Mucosa of rectum (tissue), 2 donors: ENCODE measurements around the gene SECTM1.

Experiments used
- H3K27ac ChIP-seq, 2 donors: one replicate each; pipeline ENCODE4 v1.7.0; 2013; ENCODE audit warnings: inconsistent platforms in 2 of 2, low read depth in 2 of 2, low read length in 2 of 2
- H3K27me3 ChIP-seq, 2 donors: one replicate each; pipeline ENCODE4 v1.7.0; 2013; ENCODE audit warnings: low read length in 2 of 2; ENCODE audit not compliant: control insufficient read depth in 2 of 2, insufficient read depth in 2 of 2
- H3K36me3 ChIP-seq, 2 donors: one replicate each; pipeline ENCODE4 v1.7.0; 2013; ENCODE audit warnings: low read length in 2 of 2; ENCODE audit not compliant: control insufficient read depth in 2 of 2, insufficient read depth in 2 of 2
- H3K4me1 ChIP-seq, 2 donors: one replicate each; pipeline ENCODE4 v1.7.0; 2013; ENCODE audit warnings: low read length in 2 of 2, mild to moderate bottlenecking in 1 of 2; ENCODE audit not compliant: control insufficient read depth in 2 of 2, insufficient read depth in 2 of 2
- H3K4me3 ChIP-seq, 2 donors: one replicate each; pipeline ENCODE4 v1.7.0; 2013; ENCODE audit warnings: low read length in 2 of 2
- H3K9ac ChIP-seq, 2 donors: one replicate each; pipeline ENCODE4 v1.7.0; 2013; ENCODE audit warnings: low read length in 2 of 2, low read depth in 1 of 2, mild to moderate bottlenecking in 1 of 2
- H3K9me3 ChIP-seq, 2 donors: one replicate each; pipeline ENCODE4 v1.7.0; 2013; ENCODE audit warnings: low read length in 2 of 2; ENCODE audit not compliant: control insufficient read depth in 2 of 2
- donor health status: healthy.
- donor health status: Normal muscosa, but diverticular disease.

SECTM1 gene

DNA sequence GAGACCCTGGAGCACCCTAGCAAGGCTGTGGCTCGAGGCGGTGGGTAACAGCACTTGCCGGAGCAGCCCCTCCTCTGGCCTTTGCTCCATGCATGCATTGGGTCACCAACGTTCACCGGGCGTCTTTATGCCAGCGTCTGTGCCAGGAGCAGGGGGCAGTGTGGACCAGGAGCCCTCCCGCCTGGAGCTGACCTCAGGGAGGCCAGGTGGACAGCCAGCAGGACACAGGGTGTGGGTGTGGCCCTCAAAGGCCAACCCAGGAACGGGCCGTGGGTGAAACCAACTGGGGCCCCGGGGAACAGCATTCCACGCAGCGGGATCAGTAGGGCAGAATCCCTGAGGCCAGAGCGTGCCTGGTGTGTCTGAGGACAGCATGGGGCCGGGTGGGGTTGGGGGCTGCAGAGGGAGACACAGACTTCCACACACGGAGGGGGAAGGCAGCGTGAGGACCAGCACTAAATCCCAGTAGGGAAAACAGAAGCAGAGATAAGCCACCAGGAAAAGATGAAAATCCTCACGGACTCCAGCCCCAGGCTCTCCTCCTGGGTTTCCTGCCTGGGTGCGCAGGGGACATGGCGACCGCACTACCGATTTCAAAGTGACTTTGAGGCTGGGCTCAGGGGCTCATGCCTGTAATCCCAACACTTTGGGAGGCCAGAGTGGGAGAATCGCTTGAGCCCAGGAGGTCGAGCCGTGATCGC, 13.3 kb downstream of the SECTM1 start:
- no peak overlapping the region for H3K9ac ChIP-seq
- peaks cover 6 to 8% of the 10 kb centered on the region in 2 donors for H3K4me1 ChIP-seq
- no peak overlapping the region for H3K4me3 ChIP-seq
- H3K27me3 ChIP-seq, result peaks cover 4 to 8% of the 10 kb centered on the region in 2 donors
- no peaks in the 10 kb centered on the region for H3K36me3 ChIP-seq
- no peak overlapping the region for H3K27ac ChIP-seq
- no peaks in the 10 kb centered on the region for H3K9me3 ChIP-seq

DNA sequence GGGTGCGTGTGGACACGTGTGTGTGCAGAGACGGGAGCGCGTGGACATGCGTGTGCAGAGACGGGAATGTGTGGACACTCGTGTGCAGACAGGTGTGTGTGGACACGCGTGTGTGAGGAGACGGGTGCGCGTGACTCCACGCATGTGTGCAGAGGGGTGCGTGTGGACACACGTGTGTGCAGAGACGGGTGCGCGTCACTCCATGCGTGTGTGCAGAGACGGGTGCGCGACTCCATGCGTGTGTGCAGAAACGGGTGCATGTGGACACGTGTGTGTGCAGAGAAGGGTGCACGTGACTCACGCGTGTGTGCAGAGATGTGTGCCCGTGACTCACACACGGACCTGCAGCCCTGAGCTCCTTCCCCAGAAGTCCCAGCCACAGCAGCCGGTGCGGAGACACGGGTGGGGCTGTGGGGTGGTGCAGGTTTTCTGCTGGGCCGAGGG, 13.9 kb downstream of the SECTM1 start:
- H3K36me3 ChIP-seq, result no peaks in the 10 kb centered on the region
- peaks cover 2 to 3% of the 10 kb centered on the region in 2 donors for H3K4me1 ChIP-seq
- H3K27me3 ChIP-seq, result peaks cover 4 to 8% of the 10 kb centered on the region in 2 donors
- no peak overlapping the region for H3K4me3 ChIP-seq
- no peak overlapping the region for H3K27ac ChIP-seq
- H3K9me3 ChIP-seq, result no peaks in the 10 kb centered on the region
- H3K9ac ChIP-seq, result no peak overlapping the region

DNA sequence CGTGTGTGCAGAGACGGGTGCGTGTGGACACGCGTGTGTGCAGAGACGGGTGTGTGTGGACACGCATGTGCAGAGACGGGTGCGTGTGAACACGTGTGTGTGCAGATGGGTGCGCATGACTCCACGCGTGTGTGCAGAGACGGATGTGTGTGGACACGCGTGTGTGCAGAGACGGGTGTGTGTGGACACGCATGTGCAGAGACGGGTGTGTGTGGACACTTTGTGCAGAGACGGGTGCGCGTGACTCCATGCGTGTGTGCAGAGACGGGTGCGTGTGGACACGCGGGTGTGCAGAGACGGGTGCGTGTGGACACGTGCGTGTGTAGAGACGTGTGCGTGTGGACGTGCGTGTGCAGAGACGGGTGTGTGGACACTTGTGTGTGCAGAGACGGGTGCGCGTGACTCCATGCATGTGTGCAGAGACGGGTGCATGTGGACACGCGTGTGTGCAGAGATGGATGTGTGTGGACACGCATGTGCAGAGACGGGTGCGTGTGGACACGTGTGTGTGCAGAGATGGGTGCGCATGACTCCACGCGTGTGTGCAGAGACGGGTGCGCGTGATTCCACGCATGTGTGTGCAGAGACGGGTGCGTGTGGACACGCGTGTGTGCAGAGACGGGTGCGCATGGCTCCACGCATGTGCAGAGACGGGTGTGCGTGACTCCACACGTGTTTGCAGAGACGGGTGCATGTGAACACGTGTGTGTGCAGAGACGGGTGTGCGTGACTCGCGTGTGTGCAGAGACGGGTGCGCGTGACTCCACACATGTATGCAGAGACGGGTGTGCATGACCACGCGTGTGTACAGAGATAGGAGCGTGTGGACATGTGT, 14.6 kb downstream of the SECTM1 start:
- H3K4me3 ChIP-seq, result no peak overlapping the region
- no peak overlapping the region for H3K27ac ChIP-seq
- H3K9ac ChIP-seq, result no peak overlapping the region
- no peaks in the 10 kb centered on the region for H3K36me3 ChIP-seq
- H3K9me3 ChIP-seq, result no peaks in the 10 kb centered on the region
- H3K4me1 ChIP-seq, result peaks cover 0 to 2% of the 10 kb centered on the region in 2 donors
- peaks cover 7 to 10% of the 10 kb centered on the region in 2 donors for H3K27me3 ChIP-seq

DNA sequence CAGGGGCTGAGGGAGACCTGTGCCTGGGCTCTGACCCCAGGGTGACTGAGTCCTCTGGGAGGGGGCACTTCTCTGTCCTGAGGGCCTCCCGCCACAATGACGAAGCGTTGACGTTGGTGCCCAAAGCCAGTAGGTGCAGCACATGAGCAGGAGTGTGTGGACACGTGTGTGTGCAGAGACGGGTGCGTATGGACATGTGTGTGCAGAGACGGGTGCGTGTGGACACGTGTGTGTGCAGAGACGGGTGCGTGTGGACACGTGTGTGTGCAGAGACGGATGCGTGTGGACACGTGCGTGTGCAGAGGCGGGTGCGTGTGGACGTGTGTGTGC, 15.4 kb downstream of the SECTM1 start:
- peaks cover 0 to 2% of the 10 kb centered on the region in 2 donors for H3K4me1 ChIP-seq
- no peaks in the 10 kb centered on the region for H3K36me3 ChIP-seq
- H3K9me3 ChIP-seq, result no peaks in the 10 kb centered on the region
- no peak overlapping the region for H3K9ac ChIP-seq
- H3K27ac ChIP-seq, result no peak overlapping the region
- H3K4me3 ChIP-seq, result no peak overlapping the region
- H3K27me3 ChIP-seq, result peaks cover 9 to 17% of the 10 kb centered on the region in 2 donors

DNA sequence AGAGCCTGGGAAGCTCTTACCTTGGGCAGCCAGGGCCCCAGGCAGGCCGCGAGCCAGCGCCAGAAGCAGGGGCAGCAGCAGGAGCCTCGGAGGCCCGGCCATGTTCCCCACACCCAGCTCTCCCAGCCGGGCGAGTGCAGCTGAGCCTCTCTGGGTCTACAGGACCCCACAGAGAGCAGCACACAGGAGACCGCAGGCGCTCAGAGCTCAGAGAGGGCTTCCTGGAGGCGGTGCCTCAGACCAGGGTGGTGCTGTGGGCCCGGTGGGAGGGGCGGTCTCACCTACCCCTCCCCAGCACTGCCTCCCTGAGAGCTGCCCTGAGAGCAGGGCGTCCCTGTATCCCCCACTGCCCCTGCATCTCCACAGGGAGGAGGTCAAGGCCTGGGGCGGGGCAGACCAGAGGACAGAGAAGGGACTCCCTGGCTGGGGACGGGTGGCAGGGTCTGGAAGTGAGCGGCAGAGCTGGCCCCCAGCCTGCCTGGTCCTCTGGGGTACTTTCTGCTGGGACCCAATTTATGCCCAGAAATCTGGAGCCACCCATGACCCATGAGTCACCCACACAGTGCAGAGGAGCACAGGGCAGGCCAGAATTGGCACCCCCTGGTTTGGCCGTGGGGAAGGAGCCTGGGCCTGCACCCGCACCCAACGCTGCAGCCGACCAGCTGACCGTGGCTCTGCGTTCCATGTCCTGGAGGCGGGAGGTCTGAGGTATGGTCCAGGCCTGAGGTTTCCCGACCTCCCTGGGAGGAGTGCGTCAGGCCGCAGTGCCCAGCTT, 16.0 kb downstream of the SECTM1 start, which contains the start of gene CD7:
Gene CD7, minus strand, starts transcription at position 215 of the 775 bp plus-strand sequence. Its CDS starts 113 bp downstream, at position 102.
- Histone ChIP-seq H3K9me3 (no peaks in the 10 kb centered on the region), H3K9ac (no peak within 1 kb of the TSS), H3K4me3 (peak within 1 kb of the TSS; percentile 18 to 27), H3K36me3 (no peaks in the 10 kb centered on the region), H3K27ac (no peak within 1 kb of the TSS), H3K27me3 (peaks cover 9 to 17% of the 10 kb centered on the region in 2 donors), H3K4me1 (peaks cover 0 to 2% of the 10 kb centered on the region in 2 donors)

DNA sequence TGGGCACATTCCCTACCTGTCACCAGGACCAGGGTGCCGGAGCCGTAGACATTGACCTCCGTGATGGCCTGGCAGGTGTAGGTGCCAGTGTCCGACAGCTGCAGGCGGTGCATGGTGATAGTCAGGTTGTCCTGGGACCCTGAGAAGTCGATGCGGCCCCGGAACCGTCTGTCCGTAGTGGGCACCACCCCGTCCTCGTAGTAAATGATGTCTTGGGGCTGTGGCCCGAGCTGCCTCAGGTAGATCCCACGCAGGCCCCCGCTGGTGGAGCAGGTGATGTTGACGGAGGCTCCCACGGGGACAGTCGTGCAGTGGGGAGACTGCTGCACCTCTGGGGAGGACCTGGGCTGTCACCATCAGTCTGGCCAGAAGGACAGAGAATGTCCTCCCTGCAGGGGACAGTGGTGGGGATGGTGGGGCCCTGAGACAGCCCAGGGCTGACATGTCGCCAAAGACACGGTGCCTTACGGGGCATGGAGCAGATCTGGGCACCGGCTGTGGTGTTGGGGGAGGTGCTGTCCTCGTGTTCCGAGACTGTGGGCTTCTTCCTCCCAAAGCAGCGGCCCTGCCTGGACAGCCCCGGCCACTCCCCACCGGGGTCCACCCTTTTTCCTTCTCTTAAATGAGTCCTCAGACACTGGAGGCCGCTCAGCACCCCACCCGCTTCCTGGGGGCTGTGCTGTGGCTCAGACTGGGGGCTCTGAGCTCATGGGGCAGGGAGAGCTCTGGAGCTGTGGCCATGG, 16.7 kb downstream of the SECTM1 start:
- Histone ChIP-seq H3K4me3 (peak overlapping the region; percentile 18 to 27), H3K9me3 (no peaks in the 10 kb centered on the region), H3K9ac (no peak overlapping the region), H3K36me3 (no peaks in the 10 kb centered on the region), H3K4me1 (peaks cover 0 to 2% of the 10 kb centered on the region in 2 donors), H3K27ac (no peak overlapping the region), H3K27me3 (peaks cover 9 to 17% of the 10 kb centered on the region in 2 donors)

DNA sequence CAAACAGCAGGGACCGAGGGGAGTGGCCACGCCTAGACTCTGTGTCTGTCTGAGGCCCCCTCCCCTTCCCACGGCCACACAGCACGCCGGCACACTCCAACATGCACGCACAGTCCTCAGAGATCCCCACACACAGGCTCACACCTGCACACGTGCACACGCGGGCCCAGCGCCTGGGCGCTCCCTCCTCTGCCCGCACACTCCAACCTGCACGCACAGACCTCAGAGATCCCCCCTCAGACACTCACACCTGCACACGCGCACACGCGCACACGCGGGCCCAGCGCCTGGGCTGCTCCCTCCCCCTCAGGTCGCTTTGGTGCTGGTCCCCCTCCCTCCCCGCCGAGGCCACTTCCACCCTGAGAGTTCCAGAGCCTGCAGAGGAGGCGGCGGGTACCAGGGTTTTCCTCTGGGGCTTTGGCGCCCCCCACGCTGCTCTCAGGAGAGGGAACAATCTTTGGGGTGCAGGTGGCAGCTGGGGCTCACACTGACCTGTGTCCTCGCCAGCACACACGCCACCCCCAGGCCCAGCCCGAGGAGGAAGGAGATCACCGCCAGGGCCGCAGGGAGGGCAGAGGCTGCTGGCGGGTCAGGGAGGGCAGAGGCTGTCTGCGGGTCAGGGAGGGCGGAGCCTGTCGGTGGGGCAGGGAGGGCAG, 17.7 kb downstream of the SECTM1 start:
- no peak overlapping the region for H3K4me3 ChIP-seq
- peaks cover 12 to 17% of the 10 kb centered on the region in 2 donors for H3K27me3 ChIP-seq

DNA sequence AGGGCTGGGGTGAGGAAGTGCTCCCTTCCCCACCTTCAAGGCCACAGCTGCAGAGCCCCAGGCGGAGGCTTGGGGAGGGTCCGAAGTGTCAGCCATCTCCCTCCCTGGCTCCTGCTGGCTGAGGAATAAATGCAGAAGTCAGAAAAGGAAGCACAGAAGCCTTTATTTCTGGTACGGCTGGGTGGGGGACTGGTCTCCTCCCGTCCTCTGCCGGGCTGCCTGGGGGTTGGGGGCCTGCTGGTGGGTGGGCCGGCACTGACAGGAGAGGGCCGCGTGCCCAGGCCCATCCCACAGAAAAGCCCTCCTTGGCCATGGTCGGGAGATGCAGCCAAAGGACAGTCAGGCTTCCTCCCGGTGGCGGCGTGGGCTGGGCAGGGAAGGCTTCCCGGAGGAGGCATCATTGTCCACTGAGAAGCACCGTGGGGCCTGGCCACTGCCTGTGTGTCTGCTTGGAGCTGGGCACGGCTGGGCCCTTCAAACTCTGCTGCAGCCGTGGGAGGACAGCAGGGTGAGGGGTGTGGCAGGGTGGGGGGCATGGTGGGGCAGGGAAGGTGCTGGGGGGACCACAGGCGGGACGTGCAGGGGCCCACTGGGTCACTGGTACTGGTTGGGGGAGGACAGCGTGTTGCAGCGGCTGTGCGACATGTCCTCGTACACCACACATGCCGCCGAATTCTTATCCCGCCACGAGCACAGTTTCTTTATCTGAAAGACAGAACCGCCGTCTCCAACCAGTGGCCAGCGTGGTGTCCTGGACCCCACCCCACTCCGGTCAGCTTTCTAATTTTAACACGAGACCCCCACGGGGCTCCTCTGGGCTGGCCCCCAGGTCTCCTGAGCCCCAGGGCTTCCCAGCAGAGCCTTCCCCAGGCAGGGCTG, 18.6 kb downstream of the SECTM1 start:
- H3K4me1 ChIP-seq, result peaks cover 4 to 6% of the 10 kb centered on the region in 2 donors
- no peaks in the 10 kb centered on the region for H3K9me3 ChIP-seq
- no peak overlapping the region for H3K4me3 ChIP-seq
- H3K27ac ChIP-seq, result no peak overlapping the region
- no peaks in the 10 kb centered on the region for H3K36me3 ChIP-seq
- H3K27me3 ChIP-seq, result peaks cover 12 to 17% of the 10 kb centered on the region in 2 donors
- no peak overlapping the region for H3K9ac ChIP-seq

More for the DNA sequence above, 17.7 kb downstream of the SECTM1 start:
- no peaks in the 10 kb centered on the region for H3K9me3 ChIP-seq
- no peak overlapping the region for H3K27ac ChIP-seq
- H3K36me3 ChIP-seq, result no peaks in the 10 kb centered on the region
- peaks cover 0 to 2% of the 10 kb centered on the region in 2 donors for H3K4me1 ChIP-seq
- H3K9ac ChIP-seq, result no peak overlapping the region
